ENCODE data around the gene ABCG1.

DNA sequence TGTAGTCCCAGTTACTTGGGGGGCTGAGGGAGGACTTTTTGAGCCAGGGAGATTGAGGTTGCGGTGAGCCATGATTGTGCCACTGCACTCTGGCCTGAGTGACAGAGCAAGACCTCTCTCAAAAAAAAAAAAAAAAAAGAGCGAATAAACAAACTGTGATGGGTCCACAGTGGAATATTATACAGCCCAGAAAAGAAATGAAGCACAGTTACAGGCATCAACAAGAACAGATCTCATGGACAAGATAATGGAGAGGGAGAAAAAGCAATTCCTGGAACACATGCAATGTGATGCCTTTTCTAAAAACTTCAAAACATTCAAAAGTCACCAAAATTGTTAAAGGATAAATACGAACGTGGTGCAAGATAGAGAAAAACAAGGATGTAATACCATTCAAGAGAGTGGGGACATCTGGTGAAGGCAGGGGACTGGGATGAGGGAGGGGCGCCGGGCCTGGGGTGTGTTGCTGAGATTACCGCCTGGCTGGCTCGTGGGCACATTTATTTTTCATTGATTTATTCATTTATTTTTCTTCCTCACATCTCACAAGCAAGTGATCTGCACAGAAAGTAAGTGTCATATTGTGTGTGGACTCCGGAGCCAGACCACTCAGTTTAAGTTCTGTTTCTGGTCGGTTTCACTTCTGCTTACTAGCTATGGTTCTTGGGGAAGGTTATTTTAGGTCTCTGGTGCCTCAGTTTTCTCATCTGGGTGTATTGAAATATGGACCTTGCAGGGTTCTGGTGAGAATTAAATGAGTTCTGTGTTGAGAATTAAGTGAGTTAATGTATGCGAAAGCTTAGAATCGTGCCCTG is 30.1 kb downstream of the ABCG1 start:
- TF ChIP-seq, protein P1, sequence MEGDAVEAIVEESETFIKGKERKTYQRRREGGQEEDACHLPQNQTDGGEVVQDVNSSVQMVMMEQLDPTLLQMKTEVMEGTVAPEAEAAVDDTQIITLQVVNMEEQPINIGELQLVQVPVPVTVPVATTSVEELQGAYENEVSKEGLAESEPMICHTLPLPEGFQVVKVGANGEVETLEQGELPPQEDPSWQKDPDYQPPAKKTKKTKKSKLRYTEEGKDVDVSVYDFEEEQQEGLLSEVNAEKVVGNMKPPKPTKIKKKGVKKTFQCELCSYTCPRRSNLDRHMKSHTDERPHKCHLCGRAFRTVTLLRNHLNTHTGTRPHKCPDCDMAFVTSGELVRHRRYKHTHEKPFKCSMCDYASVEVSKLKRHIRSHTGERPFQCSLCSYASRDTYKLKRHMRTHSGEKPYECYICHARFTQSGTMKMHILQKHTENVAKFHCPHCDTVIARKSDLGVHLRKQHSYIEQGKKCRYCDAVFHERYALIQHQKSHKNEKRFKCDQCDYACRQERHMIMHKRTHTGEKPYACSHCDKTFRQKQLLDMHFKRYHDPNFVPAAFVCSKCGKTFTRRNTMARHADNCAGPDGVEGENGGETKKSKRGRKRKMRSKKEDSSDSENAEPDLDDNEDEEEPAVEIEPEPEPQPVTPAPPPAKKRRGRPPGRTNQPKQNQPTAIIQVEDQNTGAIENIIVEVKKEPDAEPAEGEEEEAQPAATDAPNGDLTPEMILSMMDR (IDR thresholded peaks at IDR 0.05): no peak
- TF ChIP-seq POLR2AphosphoS5 (IDR thresholded peaks at IDR 0.05): no peak
- no peak for TF ChIP-seq EP300 (IDR thresholded peaks at IDR 0.05)

Measured in stomach (tissue), 4 donors.